ENCODE results near the gene SPTBN4. TPM values are rescaled to one million over a fixed set of nuclear protein-coding genes. Genes with fewer than 3 reads are reported as not detected.

SPTBN4 gene
- total and polyA plus RNA-seq, 10 of the 15 experiments (the other 5 are each of a cell fraction or from before 2014, with no cell fraction given) = 0.04 to 1.1 (median 0.34) TPM; not detected in 1

GRCh38 chr19:40420766-40421765 is 45.7 kb upstream of the SPTBN4 start (continued):
- TF ChIP-seq, protein P1, sequence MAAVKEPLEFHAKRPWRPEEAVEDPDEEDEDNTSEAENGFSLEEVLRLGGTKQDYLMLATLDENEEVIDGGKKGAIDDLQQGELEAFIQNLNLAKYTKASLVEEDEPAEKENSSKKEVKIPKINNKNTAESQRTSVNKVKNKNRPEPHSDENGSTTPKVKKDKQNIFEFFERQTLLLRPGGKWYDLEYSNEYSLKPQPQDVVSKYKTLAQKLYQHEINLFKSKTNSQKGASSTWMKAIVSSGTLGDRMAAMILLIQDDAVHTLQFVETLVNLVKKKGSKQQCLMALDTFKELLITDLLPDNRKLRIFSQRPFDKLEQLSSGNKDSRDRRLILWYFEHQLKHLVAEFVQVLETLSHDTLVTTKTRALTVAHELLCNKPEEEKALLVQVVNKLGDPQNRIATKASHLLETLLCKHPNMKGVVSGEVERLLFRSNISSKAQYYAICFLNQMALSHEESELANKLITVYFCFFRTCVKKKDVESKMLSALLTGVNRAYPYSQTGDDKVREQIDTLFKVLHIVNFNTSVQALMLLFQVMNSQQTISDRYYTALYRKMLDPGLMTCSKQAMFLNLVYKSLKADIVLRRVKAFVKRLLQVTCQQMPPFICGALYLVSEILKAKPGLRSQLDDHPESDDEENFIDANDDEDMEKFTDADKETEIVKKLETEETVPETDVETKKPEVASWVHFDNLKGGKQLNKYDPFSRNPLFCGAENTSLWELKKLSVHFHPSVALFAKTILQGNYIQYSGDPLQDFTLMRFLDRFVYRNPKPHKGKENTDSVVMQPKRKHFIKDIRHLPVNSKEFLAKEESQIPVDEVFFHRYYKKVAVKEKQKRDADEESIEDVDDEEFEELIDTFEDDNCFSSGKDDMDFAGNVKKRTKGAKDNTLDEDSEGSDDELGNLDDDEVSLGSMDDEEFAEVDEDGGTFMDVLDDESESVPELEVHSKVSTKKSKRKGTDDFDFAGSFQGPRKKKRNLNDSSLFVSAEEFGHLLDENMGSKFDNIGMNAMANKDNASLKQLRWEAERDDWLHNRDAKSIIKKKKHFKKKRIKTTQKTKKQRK (IDR thresholded peaks at IDR 0.05; ENCODE audit: low read depth, low read length) = no peak
- TF ChIP-seq HDGF (IDR thresholded peaks at IDR 0.05) = 0 out of 2 replicates have a peak, but pooled peaks have one; percentile 59
- peak; percentile 88 to 90 for TF ChIP-seq IKZF2 (IDR thresholded peaks at IDR 0.05)
- TF ChIP-seq SREBF2 (IDR thresholded peaks at IDR 0.05; ENCODE audit: low read length) = no peak
- TF ChIP-seq, protein P2, sequence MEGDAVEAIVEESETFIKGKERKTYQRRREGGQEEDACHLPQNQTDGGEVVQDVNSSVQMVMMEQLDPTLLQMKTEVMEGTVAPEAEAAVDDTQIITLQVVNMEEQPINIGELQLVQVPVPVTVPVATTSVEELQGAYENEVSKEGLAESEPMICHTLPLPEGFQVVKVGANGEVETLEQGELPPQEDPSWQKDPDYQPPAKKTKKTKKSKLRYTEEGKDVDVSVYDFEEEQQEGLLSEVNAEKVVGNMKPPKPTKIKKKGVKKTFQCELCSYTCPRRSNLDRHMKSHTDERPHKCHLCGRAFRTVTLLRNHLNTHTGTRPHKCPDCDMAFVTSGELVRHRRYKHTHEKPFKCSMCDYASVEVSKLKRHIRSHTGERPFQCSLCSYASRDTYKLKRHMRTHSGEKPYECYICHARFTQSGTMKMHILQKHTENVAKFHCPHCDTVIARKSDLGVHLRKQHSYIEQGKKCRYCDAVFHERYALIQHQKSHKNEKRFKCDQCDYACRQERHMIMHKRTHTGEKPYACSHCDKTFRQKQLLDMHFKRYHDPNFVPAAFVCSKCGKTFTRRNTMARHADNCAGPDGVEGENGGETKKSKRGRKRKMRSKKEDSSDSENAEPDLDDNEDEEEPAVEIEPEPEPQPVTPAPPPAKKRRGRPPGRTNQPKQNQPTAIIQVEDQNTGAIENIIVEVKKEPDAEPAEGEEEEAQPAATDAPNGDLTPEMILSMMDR (IDR thresholded peaks at IDR 0.05 in 2 of 3, conservative IDR thresholded peaks at IDR 0.05 in 1 of 3; ENCODE audit: control insufficient read depth in 2 of 3, extremely low read depth in 1 of 3, insufficient read depth in 1 of 3, low read depth in 3 of 3, low read length in 3 of 3) = peak; percentile 83 to 95 (median 93)
- peak; percentile 75 for TF ChIP-seq EED (IDR thresholded peaks at IDR 0.05; ENCODE audit: low read depth)
- TF ChIP-seq E4F1 (IDR thresholded peaks at IDR 0.05; ENCODE audit: borderline replicate concordance, partially characterized antibody) = peak; percentile 47
- TF ChIP-seq POLR2A (IDR thresholded peaks at IDR 0.05; ENCODE audit: low read depth, low read length) = peak; percentile 86
- TF ChIP-seq RELA (IDR thresholded peaks at IDR 0.05; ENCODE audit: borderline replicate concordance, partially characterized antibody) = peak; percentile 83
- peak; percentile 59 for TF ChIP-seq RAD21 (IDR thresholded peaks at IDR 0.05; ENCODE audit: insufficient read depth, low read depth, low read length)
- TF ChIP-seq, protein P3, sequence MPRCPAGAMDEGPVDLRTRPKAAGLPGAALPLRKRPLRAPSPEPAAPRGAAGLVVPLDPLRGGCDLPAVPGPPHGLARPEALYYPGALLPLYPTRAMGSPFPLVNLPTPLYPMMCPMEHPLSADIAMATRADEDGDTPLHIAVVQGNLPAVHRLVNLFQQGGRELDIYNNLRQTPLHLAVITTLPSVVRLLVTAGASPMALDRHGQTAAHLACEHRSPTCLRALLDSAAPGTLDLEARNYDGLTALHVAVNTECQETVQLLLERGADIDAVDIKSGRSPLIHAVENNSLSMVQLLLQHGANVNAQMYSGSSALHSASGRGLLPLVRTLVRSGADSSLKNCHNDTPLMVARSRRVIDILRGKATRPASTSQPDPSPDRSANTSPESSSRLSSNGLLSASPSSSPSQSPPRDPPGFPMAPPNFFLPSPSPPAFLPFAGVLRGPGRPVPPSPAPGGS (IDR thresholded peaks at IDR 0.05; ENCODE audit: borderline replicate concordance, insufficient read depth, low read depth, low read length, poor library complexity, severe bottlenecking) = no peak
- no peak for TF ChIP-seq HSF1 (IDR thresholded peaks at IDR 0.05; ENCODE audit: low read depth, low read length)
- peak; percentile 77; the same call in 1 of the 2 replicates for TF ChIP-seq PML (IDR thresholded peaks at IDR 0.05; ENCODE audit: low read length)
